Skeletal muscle tissue (tissue), 4 donors: ENCODE data around the gene TNF. TPM values are rescaled to one million over a fixed set of nuclear protein-coding genes. Genes with fewer than 3 reads are reported as not detected.

Experiments used
- H3K27ac ChIP-seq: one replicate; pipeline ENCODE4 v1.7.0; 2013; ENCODE audit warnings: mild to moderate bottlenecking, low read depth, low read length, inconsistent platforms
- H3K27me3 ChIP-seq, 3 donors: one replicate each; pipeline ENCODE4 v1.7.0; 2013; ENCODE audit warnings: low read length in 3 of 3; ENCODE audit not compliant: control insufficient read depth in 3 of 3, insufficient read depth in 3 of 3
- H3K36me3 ChIP-seq, 3 donors: one replicate each; pipeline ENCODE4 v1.7.0; 2013; ENCODE audit warnings: low read length in 3 of 3; ENCODE audit not compliant: control insufficient read depth in 3 of 3, insufficient read depth in 3 of 3
- H3K4me1 ChIP-seq, 3 donors: one replicate each; pipeline ENCODE4 v1.7.0; 2013; ENCODE audit warnings: low read length in 3 of 3, mild to moderate bottlenecking in 3 of 3; ENCODE audit not compliant: control insufficient read depth in 3 of 3, insufficient read depth in 3 of 3
- H3K4me3 ChIP-seq, 3 donors: one replicate each; pipeline ENCODE4 v1.7.0; 2013; ENCODE audit warnings: low read length in 3 of 3
- H3K9ac ChIP-seq, 3 donors: one replicate each; pipeline ENCODE4 v1.7.0; 2013; ENCODE audit warnings: low read length in 3 of 3, mild to moderate bottlenecking in 3 of 3, moderate library complexity in 2 of 3, low read depth in 1 of 3
- H3K9me3 ChIP-seq, 3 donors: one replicate each; pipeline ENCODE4 v1.7.0; 2013; ENCODE audit warnings: low read length in 3 of 3; ENCODE audit not compliant: control insufficient read depth in 3 of 3
- total RNA-seq: library from RNA; depleted of rRNA; stranded (reverse); fragments of >200 nt; gene quantifications from one replicate; pipeline ENCODE4 v1.2.3, GENCODE V29; 2014
- donor health status: Osteomylitis.

TNF gene
- total RNA-seq, 1 donor from 2014 or later: not detected

- Histone ChIP-seq H3K27me3 (no peaks in the 10 kb centered on the region), H3K4me1 (peaks cover 27 to 42% (median 37%) of the 10 kb centered on the region in 3 donors), H3K36me3 (peaks cover 24 to 29% (median 29%) of the 10 kb centered on the region in 3 donors), H3K9ac (no peak overlapping the region), H3K9me3 (no peaks in the 10 kb centered on the region), H3K27ac (no peak overlapping the region), H3K4me3 (no peak overlapping the region)
These were observed 19.1 kb upstream of the TNF start for GRCh38 chr6:31556307-31556706.

GRCh38 chr6:31557443-31558317 lies 17.7 kb upstream of the TNF start:
- Histone ChIP-seq H3K4me1 (peaks cover 27 to 42% (median 37%) of the 10 kb centered on the region in 3 donors), H3K27me3 (no peaks in the 10 kb centered on the region), H3K9me3 (no peaks in the 10 kb centered on the region), H3K9ac (peak overlapping the region in 1 of 3 donors; percentile 40), H3K4me3 (peak overlapping the region in 1 of 3 donors; percentile 6), H3K36me3 (peaks cover 24 to 29% (median 28%) of the 10 kb centered on the region in 3 donors), H3K27ac (peak overlapping the region; percentile 33)

DNA sequence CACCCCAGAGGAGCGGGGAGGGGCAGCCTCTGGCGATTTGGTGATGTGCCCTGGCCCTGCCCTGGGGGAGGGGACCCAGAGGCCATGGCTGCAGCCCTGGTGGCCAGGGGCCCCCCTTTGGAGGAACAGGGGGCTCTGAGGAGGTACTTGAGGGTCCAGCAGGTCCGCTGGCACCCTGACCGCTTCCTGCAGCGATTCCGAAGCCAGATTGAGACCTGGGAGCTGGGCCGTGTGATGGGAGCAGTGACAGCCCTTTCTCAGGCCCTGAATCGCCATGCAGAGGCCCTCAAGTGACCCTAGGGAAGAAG lies 17.1 kb upstream of the TNF start:
- Histone ChIP-seq H3K9me3 (no peaks in the 10 kb centered on the region), H3K36me3 (peaks cover 24 to 28% (median 28%) of the 10 kb centered on the region in 3 donors), H3K27ac (peak overlapping the region; percentile 33), H3K4me3 (peak overlapping the region in 1 of 3 donors; percentile 29), H3K4me1 (peaks cover 27 to 42% (median 37%) of the 10 kb centered on the region in 3 donors), H3K27me3 (no peaks in the 10 kb centered on the region), H3K9ac (peak overlapping the region in 1 of 3 donors; percentile 16)

DNA sequence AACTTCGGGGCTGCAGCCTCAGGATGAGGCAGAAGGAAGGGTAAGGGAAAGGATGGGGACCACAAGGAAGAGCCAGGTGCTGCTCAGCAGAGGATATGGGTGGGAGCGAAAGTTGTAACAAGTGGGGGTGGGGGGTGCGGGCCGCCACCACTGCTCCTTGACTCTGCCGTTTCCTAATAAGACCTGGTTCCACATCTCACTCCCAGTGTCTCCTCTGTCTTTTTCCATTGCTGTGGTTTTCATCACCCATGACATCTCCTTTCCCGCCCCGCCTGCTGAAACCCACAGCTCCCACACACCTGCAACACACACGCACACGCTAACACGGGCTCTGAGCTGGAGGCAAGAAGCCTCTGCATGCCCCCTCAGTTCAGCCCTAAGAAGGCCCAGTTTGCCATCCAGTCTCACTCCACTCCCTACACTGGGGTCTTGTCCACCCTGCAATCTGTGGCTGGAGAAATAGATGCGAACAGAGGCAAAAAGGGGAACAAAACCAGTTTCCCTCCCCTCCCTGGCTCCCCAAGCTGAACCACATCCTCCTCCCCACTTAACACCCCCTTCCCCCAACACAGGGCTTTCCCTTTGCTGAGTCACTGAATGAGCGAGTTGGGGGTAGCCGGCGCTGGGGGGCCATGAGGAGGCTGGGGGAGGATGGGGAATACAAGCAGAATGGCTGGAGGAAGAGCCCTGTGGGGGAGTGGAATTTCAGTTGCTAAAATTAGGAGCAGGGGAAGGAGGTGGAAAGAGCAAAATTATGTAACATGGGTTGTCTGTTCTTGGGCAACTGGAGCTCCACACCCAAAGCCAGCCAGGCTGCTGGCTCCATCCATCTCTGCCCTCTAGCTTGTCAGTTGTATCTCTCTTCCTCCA lies 16.5 kb upstream of the TNF start:
- peak overlapping the region; percentile 69 for H3K27ac ChIP-seq
- H3K9me3 ChIP-seq: no peaks in the 10 kb centered on the region
- peak overlapping the region in 2 of 3 donors; percentile 4 to 29 for H3K4me3 ChIP-seq
- peaks cover 24 to 28% (median 24%) of the 10 kb centered on the region in 3 donors for H3K36me3 ChIP-seq
- peaks cover 27 to 42% (median 37%) of the 10 kb centered on the region in 3 donors for H3K4me1 ChIP-seq
- H3K9ac ChIP-seq: peak overlapping the region in 2 of 3 donors; percentile 23 to 45
- H3K27me3 ChIP-seq: no peaks in the 10 kb centered on the region

- peak overlapping the region in 2 of 3 donors; percentile 29 to 32 for H3K4me3 ChIP-seq
- H3K9ac ChIP-seq: peak overlapping the region in 1 of 3 donors; percentile 62
- peak overlapping the region; percentile 69 for H3K27ac ChIP-seq
- no peaks in the 10 kb centered on the region for H3K27me3 ChIP-seq
- peaks cover 21 to 28% (median 24%) of the 10 kb centered on the region in 3 donors for H3K36me3 ChIP-seq
- no peaks in the 10 kb centered on the region for H3K9me3 ChIP-seq
- peaks cover 27 to 42% (median 37%) of the 10 kb centered on the region in 3 donors for H3K4me1 ChIP-seq
These were observed 15.8 kb upstream of the TNF start for GRCh38 chr6:31559606-31559957.

DNA sequence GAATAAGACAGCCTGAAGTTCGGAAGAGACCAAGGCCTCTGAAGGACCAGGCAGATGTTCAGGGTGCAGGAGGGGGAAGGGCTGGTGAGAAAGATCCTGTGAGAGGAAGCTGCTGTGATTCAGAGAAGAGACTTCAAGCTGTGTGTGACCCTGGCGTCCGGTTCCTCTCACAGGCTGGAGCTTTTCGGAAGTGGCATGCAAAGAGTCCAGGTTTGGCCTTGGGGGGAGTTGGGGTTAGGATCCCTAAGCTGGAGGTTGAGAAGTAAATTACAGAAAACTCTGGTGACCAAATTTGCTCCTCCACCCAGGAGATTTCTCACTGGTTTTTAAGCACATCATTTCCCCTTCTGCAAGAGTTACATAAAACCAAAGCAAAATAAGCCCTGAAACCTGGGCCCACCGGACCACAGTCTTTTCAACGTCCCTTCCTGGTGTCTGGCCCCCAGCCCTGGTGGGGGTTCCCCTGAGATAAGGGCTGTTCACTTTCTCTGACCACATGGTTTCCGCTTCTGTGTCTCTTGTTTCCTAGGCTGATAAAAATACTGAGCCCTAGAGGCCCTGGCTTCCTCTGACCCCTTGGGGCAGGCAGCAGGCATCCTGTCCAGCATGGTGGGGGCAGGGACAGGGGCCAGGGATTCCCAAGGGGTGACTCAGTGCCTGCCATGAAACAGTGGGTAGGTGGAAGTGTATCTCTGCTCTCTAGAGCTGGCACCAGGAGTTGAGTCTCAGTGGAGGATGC lies 15.2 kb upstream of the TNF start:
- peak overlapping the region; percentile 69 for H3K27ac ChIP-seq
- peak overlapping the region in 1 of 3 donors; percentile 32 for H3K4me3 ChIP-seq
- peaks cover 21 to 28% (median 24%) of the 10 kb centered on the region in 3 donors for H3K36me3 ChIP-seq
- no peaks in the 10 kb centered on the region for H3K9me3 ChIP-seq
- peak overlapping the region in 1 of 3 donors; percentile 62 for H3K9ac ChIP-seq
- peaks cover 27 to 42% (median 37%) of the 10 kb centered on the region in 3 donors for H3K4me1 ChIP-seq
- no peaks in the 10 kb centered on the region for H3K27me3 ChIP-seq

DNA sequence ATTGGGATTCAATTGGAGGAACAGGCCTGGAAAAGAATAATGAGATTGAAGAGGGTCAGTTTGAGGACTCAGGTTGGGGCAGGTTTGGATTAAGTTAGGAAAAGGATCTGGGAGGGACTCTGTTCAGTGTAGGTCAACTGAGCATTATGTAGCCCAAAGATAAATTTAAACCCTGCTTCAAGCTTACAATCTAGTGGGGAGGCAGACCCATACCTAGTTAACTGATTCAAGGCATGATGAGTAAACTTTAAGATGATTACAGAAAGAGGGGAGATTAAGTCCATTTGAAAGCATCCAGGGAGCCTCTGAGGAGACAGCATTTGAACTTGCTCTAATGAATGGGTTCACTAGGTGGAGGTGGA lies 14.7 kb upstream of the TNF start:
- H3K9me3 ChIP-seq: no peaks in the 10 kb centered on the region
- peak overlapping the region; percentile 69 for H3K27ac ChIP-seq
- peaks cover 27 to 42% (median 37%) of the 10 kb centered on the region in 3 donors for H3K4me1 ChIP-seq
- no peaks in the 10 kb centered on the region for H3K27me3 ChIP-seq
- peaks cover 21 to 28% (median 24%) of the 10 kb centered on the region in 3 donors for H3K36me3 ChIP-seq
- no peak overlapping the region for H3K4me3 ChIP-seq
- no peak overlapping the region for H3K9ac ChIP-seq

DNA sequence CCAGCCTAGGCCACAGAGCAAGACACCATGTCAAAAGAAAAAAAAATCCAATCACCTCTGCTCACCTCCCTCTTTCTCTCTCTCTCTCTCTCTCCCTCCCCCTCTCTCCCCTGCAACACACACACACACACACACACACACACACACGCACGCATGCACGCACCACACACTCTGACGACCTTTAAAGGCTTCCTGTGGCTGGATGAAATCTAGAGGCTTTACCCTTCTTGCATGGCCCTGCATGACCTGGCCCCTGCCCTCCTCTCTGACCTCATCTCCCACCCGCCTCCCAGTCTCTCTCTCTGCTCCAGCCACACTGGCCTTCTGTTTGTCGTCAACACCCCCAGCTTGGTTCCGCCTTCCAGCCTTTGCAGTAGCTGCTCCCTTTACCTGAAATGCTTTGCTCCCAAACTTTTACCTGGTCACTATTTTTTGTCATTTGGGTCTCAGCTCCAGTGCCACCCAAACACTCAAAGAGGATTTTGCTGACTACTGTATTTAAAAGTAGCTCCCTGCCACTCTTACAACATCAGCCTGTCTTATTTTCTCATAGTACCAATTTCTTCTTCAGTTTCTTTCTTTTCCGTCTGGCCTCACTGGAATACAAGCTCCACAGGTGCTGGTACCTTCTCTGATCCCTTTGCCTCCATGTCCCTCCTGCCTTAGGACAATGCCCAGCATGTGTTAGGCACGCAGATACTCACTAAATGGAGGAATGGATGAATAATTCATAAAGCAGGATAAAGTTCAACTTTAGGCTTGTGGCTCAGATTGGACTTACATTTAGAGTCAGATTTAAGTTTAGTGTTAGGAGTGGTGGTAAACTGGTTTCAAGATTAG lies 7.6 kb upstream of the TNF start:
- H3K9me3 ChIP-seq: no peaks in the 10 kb centered on the region
- H3K4me3 ChIP-seq: no peak overlapping the region
- no peak overlapping the region for H3K9ac ChIP-seq
- H3K36me3 ChIP-seq: no peaks in the 10 kb centered on the region
- peaks cover 0 to 15% (median 5%) of the 10 kb centered on the region in 3 donors for H3K27me3 ChIP-seq
- H3K4me1 ChIP-seq: no peaks in the 10 kb centered on the region
- H3K27ac ChIP-seq: no peak overlapping the region

DNA sequence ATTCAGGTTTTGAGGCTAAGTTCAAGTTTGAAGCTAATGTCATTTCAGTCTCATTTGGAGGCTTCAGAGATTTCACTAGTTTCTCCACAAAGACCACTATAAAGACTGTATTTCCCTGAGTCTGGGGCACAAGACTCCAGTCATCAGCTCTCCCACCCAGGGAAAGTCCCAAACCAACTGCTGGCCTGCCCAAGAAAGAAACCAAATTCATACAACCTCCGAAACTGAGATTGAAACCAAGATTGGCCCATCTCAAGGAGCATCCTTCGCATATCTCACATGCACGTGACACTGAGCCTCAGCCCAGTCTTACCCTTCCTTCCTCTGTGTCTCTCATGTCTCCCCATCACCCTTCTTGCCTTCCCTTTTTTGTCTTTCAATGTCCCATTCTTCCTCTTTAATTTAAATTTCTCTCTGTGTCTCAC lies 6.8 kb upstream of the TNF start:
- no peaks in the 10 kb centered on the region for H3K9me3 ChIP-seq
- H3K4me3 ChIP-seq: no peak overlapping the region
- no peak overlapping the region for H3K9ac ChIP-seq
- H3K27me3 ChIP-seq: peaks cover 0 to 15% (median 5%) of the 10 kb centered on the region in 3 donors
- no peak overlapping the region for H3K27ac ChIP-seq
- H3K36me3 ChIP-seq: no peaks in the 10 kb centered on the region
- no peaks in the 10 kb centered on the region for H3K4me1 ChIP-seq
